SK-N-SH treated with all-trans-retinoic acid at 6 μM for 48 hours (cell line): ENCODE results near the gene POLR2E.

ENCODE experiments used
- TCF4 ChIP-seq: fragments of 250-450 bp; sonication (Bioruptor Pico); IDR thresholded peaks from 2 replicates; pipeline ENCODE4 v1.8.0; 2021; ENCODE audit warnings: mild to moderate bottlenecking, moderate library complexity, borderline replicate concordance
- TSHZ2 ChIP-seq: fragments of 250-450 bp; sonication (Bioruptor Pico); IDR thresholded peaks from 2 replicates; pipeline ENCODE4 v1.5.0; 2020; ENCODE audit warnings: mild to moderate bottlenecking, moderate library complexity

- TF ChIP-seq TSHZ2 (CRISPR knock-in tag): no peak
- TF ChIP-seq TCF4: no peak
Measured at GRCh38 chr19:1063030-1063908, 31.9 kb downstream of the POLR2E start.
